GM12873 (cell line): ENCODE data around the gene BARX1.

Experiments
- CTCF ChIP-seq: IDR thresholded peaks from 2 replicates; pipeline ENCODE4 v1.5.1; 2012; ENCODE audit warnings: low read depth, mild to moderate bottlenecking, moderate library complexity, low read length, control low read depth; ENCODE audit not compliant: insufficient read depth; ENCODE audit errors: missing control alignments

The BARX1 gene

GRCh38 chr9:93976973-93977372 is 21.8 kb upstream of the BARX1 start:
- TF ChIP-seq CTCF = no peak

- no peak for TF ChIP-seq CTCF
Observed at GRCh38 chr9:93976081-93976480, 20.9 kb upstream of the BARX1 start.

GRCh38 chr9:93975262-93975661 is 20.1 kb upstream of the BARX1 start:
- no peak for TF ChIP-seq CTCF

GRCh38 chr9:93974151-93974550 is 19.0 kb upstream of the BARX1 start:
- no peak for TF ChIP-seq CTCF

GRCh38 chr9:93969328-93969661 is 14.1 kb upstream of the BARX1 start:
- TF ChIP-seq CTCF = no peak

DNA sequence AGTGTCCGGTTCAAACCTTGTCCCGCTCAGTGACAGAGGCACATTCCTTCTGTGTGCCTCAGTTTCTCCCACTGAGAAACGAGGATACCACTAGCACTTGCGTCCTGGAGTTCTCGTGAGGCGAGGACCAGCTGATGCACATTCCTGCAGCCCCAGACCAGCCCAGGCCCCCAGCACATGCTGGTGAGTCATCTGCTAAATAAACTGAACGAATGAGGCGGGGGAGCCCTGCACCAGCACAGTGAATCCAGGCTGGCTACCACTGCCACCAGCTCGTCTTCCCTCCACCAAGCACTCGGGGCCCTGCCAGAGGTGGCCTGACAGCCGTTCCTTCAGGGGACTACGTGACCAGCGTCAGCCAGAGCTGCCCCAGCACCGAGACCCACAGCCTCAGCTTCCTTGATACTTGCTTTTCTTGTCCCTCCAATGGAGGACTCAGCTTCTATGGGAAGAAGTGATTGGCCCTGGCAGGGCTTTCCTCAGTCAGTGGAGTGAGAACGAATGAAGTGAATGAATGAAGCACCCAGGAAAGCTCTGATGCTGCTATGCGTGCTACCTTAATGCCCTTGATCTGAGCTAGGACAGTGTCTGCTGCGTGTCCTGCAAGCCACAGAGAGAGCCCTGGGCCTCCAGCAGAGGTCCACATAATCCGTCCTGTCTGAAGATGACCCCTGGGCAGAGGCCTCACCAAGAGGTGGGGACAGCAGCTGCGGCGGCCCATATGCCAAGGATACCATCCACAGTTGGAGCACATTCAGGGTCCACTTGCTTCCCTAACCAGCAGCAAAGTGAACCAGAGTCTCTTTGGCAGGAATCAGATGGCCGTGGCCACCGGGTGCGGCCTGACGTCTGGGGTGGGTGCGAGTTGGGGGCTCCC is 13.5 kb upstream of the BARX1 start:
- TF ChIP-seq CTCF = no peak

DNA sequence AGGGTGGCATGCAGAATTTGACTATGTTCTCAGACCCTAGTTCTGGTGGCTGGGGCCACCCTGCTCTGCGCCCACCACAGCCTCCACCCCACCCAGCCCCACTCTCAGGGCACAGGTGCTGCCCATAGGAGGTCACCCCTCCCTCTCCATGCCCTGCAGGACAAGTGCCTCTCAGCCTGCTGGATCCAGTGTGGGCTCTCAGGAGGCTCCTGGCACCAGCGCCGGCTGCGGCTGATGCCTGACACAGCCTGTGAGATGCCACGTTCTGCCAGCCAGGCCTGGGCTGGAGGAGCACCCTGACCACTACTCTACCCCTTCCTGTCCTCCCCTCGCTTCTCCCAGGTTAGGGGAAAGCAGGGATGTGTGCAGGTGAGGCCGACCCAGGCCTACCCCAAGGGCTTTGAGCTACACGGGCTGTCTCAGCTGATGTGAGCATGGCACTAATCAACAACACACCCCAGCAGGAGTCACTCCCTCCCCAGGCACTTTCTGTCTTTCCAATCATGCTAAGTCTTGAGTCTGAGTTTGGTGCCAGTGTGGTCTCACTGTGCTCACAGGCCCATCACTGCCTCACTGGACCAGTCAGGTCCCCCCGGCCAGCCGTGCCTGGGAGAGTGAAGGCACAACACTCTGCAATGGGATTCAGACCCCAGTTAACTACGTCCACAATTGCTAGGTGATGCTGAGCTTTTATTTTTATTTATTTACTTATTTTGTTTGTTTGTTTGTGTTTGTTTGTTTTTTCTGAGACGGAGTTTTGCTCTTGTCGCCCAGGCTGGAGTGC is 12.1 kb upstream of the BARX1 start:
- TF ChIP-seq CTCF = no peak
